Middle frontal gyrus (tissue), 1 donor: ENCODE results near the gene PKP3.
"Not testable (repeated sequence)": the region's sequence is repeated elsewhere in the genome, so short reads cannot be mapped to it uniquely, and the experiment has no call there.

Source experiments
- DNase-seq: peaks from one replicate; pipeline ENCODE4 v3.0.0-alpha.2; 2015; ENCODE audit warnings: low spot score; ENCODE audit errors: extremely low spot score

PKP3 gene, protein sequence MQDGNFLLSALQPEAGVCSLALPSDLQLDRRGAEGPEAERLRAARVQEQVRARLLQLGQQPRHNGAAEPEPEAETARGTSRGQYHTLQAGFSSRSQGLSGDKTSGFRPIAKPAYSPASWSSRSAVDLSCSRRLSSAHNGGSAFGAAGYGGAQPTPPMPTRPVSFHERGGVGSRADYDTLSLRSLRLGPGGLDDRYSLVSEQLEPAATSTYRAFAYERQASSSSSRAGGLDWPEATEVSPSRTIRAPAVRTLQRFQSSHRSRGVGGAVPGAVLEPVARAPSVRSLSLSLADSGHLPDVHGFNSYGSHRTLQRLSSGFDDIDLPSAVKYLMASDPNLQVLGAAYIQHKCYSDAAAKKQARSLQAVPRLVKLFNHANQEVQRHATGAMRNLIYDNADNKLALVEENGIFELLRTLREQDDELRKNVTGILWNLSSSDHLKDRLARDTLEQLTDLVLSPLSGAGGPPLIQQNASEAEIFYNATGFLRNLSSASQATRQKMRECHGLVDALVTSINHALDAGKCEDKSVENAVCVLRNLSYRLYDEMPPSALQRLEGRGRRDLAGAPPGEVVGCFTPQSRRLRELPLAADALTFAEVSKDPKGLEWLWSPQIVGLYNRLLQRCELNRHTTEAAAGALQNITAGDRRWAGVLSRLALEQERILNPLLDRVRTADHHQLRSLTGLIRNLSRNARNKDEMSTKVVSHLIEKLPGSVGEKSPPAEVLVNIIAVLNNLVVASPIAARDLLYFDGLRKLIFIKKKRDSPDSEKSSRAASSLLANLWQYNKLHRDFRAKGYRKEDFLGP

DNA sequence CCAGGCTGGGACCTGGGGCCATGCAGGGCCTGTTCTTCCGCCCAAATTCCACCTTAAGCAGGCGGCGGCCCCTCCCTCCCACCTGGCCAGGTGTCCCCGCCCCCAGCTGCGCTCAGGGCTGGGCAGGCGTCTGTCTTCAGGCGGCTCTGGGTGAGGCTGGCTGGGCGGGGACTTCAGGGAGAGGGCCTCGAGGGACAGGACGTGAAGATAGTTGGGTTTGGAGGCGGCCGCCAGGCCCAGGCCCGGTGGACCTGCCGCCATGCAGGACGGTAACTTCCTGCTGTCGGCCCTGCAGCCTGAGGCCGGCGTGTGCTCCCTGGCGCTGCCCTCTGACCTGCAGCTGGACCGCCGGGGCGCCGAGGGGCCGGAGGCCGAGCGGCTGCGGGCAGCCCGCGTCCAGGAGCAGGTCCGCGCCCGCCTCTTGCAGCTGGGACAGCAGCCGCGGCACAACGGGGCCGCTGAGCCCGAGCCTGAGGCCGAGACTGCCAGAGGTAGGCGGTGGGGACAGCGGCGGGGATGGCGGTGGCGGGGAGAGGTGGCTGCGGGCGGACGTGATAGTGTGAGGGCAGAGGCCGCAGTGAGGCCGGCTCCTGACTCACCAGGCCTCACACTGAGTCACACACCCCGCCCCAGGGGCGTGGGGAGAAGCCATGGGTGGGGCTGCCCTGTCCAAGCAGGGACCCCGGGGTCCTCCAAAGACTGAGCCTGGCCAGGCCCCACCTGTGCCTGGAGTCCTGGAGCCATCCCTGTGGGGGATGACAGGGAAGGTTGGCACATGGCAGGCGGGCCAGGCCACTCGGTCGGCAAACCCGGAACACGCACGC, at the start of gene PKP3:
TSS of gene PKP3 (plus strand) at position 176 of the 824 bp plus-strand sequence. CDS start at position 260, 84 bp downstream.
- DNase-seq: no peak

DNA sequence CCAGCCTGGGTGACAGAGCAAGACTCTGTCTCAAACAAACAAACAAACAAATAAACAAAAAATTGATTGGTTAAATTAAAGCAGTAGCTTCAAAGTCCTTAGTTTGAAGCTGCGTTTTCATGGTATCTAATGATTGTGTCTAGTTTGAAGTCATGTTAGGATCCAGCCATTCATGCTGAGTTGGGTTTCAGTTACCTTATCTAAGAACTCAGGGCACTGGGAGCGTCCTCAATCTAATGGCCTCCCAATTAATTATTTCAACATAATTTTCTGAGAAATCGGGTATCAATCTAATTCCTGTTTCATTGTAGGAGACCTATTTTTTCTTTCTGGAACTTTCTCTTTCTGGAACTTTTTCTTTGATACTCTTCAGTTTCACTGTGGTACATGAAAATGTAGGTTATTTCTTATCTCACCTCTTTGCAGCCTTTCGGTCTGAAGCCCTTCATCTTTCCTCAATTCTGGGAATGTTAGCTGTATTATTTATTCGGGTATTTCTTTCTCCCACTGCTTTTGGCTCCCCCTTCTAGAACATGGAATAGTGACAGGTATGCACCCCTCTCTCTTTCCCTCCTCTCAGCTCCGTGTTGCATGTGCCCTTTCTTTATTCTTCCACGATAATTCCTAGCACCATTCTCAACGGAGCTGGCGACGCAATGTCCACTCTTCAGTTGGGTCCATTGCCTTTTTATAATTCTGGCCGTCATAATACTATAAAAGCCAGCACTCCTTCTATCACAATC, 49.0 kb upstream of the PKP3 start:
- no peak for DNase-seq

DNA sequence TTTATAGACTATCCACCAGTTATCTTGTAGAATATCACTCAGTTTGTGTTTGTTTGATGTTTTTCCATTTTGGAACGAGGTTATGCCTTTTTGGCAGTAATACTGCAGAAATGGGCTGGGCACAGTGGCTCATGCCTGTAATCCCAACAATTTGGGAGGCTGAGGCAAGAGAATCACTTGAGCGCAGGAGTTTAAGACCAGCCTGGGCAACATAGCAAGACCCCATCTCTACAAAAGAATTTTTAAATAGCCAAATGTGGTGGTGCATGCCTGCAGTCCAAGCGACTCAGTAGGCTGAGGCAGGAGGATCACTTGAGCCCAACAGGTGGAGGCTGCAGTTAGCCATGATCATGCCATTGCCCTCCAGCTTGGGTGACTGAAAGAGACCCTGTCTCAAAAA, 47.5 kb upstream of the PKP3 start:
- DNase-seq: no peak

DNA sequence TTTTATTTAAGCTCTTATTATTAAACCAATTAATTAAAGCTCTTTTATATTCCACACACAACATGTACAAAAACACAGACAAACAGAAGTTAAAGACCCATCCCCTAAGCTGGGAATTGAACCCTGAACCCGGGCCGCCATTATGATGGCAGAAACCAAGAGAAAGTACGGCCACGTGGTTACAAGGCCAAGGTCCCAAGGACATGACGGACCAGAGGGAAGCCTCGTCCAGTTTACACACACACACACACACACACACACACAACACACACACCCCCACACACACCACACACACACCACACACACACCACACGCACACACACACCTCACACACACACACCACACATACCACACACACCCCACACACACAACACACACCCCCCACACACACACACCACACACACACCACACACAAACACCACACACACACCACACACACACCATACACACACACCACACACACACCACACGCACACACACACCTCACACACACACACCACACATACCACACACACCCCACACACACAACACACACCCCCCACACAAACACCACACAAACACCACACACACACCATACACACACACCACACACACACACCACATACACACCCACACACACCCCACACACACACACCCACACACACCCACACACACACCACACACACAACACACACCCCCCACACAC, 44.6 kb upstream of the PKP3 start:
- not testable (repeated sequence) for DNase-seq

DNA sequence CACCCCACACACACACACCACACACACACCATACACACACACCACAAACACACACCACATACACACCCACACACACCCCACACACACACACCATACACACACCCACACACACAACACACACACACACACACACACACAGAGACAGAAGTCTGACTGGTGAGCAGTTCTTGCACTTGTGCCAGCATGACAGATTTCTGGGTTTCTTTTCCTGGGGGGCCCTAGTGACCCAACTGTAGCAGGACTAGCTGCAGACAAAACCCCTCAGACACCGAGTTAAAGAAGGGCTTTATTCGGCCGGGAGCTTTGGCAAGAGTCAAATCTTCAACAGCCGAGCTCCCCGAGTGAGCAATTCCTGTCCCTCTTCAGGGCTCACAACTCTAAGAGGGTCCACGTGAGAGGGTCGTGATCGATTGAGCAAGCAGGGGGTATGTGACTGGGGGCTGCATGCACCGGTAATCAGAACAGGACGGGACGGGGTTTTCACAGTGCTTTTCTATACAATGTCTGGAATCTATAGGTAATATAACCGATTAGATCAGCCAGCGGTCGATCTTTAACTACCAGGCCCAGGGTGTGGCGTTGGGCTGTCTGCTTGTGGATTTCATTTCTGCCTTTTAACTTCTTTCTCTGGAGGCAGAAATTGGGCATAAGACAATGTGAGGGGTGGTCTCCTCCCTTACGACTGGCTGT, 43.8 kb upstream of the PKP3 start:
- DNase-seq: not testable (repeated sequence)

DNA sequence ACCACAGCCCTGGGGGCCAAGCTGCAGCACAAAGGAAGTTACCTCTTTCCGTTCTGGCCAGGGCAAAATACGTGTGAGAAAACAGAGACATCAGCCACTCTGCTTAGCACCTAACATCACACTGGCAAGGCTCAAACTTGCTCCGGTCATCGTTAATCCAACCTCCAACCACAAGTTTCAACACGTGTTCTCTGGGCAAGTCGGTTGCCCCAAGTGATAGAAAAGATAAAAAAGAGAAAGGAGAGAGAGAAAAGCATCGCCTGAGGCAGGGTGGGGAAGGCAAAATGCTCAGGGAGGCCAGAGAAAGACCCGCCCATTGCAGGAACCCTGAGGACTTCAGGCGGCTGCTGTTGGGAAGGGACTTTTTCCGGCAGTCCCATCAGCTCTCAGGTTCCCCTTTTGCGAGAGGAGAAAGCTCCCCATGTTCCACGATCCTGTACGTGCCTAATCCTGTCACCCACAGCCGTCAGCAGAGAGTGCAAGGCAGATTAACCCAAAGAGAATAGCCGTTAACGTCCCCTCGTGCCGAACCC, 43.2 kb upstream of the PKP3 start:
- DNase-seq: no peak

DNA sequence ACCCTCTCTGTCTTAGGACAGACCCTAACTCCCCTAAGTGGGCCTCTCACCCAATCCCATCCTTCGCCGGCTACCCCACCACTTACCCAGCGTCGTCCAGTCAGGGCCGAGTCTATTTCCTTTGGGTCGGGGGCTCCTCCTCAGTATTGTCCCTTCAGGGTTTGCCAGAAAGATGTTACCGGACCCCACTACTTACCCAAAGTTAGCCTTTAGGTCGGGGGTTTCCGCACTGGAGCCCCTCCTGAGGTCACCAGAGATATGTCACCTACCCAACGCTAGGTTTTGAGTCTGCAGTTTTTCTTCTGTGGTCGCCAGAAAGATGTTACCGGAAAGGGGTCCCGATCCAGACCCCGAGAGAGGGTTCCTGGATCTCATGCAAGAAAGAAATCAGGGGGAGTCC, 42.6 kb upstream of the PKP3 start:
- DNase-seq: no peak

DNA sequence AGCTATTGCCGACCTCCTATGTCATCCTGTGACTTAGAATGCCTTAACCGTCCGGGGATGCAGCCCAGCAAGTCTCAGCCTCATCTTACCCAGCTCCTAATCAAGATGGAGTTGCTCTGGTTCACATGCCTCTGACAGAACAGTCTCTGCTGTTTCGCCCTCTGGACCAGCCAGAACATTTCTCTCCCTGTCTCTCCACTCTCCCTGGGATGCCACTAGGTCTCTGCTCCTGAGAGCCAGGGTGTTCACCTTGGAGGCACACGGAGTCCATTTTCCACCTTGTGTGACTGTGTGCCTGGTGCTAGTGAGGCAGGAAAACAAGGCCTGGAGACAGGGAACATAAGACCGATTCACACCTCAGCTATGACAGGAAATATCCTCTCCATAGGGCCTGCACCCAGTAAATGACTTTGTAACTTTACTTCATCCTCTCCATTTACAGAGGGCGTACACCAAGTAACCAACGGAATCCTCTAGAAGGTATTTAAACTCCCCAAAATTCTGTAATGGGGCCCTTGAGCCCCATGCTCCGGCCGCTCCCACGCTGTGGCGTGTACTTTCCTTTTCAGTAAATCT, 41.5 kb upstream of the PKP3 start:
- no peak for DNase-seq

DNA sequence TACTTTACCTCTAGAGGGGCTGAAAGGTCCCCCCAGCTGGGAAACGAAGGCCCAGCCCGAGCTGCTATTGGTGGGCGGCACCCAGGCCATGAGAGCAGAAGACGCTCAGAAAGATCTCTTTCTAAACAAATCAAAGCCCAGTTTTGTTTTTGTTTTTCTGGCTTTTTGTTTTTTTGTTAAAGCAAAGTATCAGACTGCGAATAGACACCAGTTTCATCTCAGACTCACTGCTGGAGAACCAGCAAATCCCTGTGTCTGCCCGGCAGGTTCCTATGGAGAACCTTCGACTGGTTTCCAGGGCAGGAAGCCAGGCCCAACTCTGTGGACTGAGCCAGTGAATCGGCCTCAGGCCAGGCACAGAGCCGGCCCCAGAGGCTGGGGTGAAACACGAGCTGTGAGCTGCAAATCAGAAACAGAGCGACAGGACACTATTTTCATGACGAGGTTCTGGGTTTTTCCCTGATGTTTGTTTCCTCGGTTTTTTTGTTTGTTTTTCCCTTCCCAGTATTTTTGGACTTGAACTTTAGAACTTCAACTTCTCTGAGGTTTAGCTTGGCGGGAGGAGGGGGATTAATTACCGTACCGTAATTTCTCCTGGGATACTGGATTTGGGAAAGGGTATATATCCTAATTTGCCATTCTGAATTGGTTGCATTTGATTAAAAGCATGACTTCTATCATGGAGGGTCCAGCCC, 40.7 kb upstream of the PKP3 start:
- DNase-seq: peak; percentile 26

DNA sequence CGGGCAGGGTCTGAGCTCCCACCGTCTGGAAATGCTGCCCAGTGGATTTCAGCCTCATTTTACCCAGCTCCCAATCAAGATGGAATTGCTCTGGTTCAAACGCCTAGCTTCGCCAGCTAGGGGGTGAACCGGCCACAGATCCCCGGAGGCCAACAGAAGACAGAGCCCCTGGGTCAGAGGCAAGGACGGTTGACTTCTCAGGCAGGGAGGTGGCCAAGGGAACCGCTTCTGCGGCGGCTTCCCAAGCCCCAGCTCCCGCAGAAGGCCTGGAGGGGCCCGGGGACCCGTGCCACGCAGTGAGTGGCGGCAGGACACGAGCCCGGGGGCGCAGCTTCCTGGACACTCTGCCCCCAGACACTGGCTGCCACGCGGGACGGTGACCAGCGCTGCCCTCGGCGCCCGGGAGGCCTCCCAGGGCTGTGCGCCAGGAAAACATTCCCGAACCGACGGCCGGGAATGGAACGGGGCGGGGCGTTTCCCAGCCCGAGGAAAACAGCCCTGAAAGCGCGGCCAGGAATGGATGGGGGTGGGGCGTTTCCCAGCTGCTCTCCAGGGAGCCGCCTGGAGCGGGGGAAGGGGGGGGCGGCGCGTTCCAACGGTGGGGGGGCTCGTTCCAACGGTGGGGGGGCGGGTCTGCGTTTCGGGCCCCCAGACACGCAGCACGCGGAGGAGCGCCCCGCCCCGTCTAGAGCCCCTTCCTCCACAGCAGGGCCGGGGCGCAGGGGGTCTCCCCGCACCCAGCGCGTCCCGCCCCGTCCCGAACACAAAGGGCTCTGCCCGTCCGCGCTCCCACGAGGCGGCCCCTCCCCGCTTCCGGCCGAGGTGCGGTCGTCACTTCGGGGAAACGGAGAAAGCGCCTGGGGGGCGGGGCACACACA, 38.2 kb upstream of the PKP3 start:
- no peak for DNase-seq

DNA sequence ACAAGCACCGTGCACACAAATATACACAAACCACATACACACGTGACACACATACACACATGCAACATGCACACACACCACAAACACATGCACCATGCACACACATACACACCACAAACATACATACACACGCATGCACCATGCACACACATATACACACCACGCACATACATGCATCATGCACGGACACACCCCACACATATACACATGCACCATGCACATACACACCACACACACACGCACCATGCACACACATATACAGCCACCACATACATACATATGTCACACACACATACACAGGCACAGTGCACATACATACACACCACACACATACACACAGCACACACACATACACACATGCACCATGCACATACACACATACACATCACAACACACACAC, 37.4 kb upstream of the PKP3 start:
- no peak for DNase-seq

DNA sequence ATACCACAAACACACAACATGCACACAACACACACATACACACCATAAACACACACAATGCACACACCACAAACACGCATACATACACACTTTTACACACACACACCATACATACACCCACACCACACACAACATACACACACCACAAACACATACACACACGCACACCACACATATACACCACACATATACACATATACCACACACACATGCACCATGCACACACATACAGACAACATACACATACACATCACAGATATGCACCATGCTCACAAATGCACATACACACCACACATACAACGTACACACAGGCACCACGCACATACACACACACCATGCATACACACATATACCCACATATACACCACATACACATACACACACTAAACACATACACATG, 36.4 kb upstream of the PKP3 start:
- DNase-seq: no peak

DNA sequence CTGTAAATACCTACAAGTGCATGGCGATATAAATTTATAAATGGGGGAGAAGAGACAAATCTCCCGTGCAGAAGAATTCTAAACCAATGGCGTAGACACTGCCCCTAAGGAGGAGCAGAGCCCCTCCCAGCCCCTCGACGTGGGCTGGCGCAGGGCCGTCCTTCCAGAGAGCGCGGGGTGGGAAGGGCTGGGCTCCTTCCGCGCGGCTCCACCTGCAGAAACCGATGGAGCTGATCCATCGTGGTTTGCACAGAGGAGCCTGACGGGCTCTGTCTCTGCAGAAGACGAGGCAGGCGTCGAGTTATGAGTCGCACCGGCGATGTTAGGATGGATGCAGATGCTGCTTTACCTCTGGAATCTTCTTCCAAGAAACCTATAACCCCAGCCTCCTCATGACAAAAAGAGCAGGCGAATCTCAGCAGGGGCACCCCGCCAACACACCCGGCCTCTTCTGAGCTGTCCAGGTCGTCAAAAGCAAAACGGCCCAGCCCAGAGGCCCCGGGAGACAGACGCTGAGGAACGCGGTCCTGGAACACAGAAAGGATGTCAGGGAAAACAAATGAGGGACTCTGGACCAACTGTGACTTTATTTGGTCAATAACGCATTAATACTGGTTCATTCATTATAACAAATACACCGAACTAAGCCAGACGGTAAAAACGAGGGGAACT, 35.7 kb upstream of the PKP3 start:
- DNase-seq: no peak

DNA sequence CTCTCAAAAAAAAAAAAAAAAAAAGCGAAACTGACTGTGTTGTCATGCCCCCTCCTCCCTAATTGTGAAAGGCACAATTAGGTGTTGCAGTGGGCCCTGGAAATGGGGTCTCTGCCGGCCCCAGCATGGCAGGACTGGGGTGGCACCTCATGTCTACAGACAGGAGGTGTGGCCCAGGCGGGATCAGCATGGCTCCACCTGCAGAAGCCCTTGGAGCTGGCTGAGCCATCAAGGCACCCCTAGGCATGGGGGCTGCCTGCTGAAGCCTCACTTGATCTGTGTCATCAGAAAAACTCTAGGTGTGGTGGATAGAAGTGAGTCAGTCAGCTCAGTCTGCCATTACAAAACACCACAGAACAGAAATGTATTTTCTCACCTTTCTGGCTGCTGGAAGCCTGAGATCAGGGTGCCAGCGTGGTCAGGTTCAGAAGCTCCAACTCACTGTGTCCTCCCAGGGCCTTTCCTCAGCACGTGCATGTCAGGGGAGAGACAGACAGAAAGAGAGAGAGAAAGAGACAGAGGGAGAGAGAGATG, 34.8 kb upstream of the PKP3 start:
- no peak for DNase-seq

DNA sequence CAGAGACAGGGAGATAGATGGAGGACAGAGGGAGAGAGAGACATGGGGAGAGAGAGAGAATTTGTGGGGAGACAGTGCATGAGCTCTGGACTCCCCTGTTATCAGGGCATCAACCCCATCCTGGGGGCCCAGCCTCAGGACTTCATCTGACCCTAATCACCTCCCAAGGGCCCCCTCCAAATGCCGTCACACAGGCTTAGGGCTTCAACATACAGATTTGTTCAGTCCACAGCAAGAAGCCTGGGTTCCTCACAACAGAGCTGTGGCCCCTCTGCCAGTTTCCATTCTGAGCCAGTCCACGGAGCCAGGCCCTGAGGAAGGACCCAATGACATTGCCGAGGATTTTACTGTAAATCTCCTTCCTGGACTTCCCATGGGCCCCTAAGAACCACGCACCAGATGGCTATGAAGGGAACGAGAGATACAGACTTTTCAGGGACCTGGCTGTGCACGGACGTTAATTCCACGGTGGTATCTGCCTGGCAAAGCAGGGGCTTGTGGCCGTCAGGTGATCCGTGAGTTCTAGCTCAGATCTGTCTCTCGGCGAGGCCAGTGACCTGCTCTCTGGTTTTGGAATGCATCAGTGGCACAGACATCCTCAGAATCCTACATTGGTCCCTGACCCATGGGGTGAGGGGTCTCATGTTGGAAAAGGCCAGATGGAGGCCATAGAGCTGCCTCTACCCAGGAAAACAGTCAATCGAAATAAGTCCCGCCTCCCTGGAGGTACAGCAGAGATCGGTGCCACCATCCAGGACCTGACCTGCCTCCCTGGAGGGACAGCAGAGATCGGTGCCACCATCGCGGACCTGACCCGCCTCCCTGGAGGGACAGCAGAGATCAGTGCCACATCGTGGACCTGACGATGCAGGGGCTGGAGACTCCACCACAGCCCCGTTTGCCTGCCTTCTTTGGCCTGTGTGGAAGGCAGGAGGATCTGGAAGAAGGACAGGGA, 33.4 kb upstream of the PKP3 start:
- no peak for DNase-seq
